ENCODE results near the gene SCIMP.

- TF ChIP-seq FOXA1 (IDR thresholded peaks at IDR 0.05): no peak
- TF ChIP-seq PKNOX1 (IDR thresholded peaks at IDR 0.05): no peak
- TF ChIP-seq SP1 (IDR thresholded peaks at IDR 0.05): no peak
- TF ChIP-seq TARDBP (IDR thresholded peaks at IDR 0.05): no peak
- TF ChIP-seq LEF1 (IDR thresholded peaks at IDR 0.05; ENCODE audit: borderline replicate concordance): no peak
- no peak for TF ChIP-seq NFRKB (IDR thresholded peaks at IDR 0.05)
- no peak for TF ChIP-seq HDGF (IDR thresholded peaks at IDR 0.05; ENCODE audit: borderline replicate concordance)
- TF ChIP-seq ELF4 (IDR thresholded peaks at IDR 0.05): no peak
- no peak for TF ChIP-seq SUZ12 (IDR thresholded peaks at IDR 0.05)
These were observed 15.1 kb downstream of the SCIMP start for GRCh38 chr17:5219536-5219935.

Data from HEK293T (cell line).